DMS79 treated with DMSO at 0.1 percent for 48 hours (cell line): ENCODE data around the gene TEKT1.
"Not testable (repeated sequence)": the region's sequence is repeated elsewhere in the genome, so short reads cannot be mapped to it uniquely, and the experiment has no call there.

ENCODE experiments used
- DNase-seq: peaks from one replicate; lab custom pipeline; 2025; lab: John Stamatoyannopoulos, UW

TEKT1 gene

GRCh38 chr17:6815775-6816174 lies 15.8 kb downstream of the TEKT1 start:
- no peak for DNase-seq

GRCh38 chr17:6812295-6812694 lies 19.2 kb downstream of the TEKT1 start:
- DNase-seq: no peak

DNA sequence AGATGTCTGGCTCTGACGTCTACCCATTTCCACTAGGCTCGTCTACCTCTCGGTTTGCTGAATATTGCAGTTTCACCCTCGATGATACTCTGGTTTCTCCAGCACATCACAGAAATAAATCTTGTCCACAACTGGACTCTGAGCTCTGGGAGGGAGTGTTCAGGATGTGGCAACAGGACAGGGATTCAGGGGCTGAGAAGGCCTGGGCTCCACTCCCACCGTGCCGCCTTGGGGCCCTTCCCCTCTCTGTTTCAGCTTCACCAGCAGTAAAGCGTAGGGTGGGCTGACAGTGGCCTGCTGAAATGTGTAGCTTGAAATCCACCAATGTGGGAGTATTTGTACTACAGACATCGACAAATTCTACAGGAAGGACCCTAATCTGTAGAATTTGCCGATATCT lies 20.0 kb downstream of the TEKT1 start:
- DNase-seq: no peak

GRCh38 chr17:6800422-6801027 lies 31.0 kb downstream of the TEKT1 start:
- no peak for DNase-seq

- DNase-seq: no peak
Observed at GRCh38 chr17:6799738-6800137, 31.8 kb downstream of the TEKT1 start.

DNA sequence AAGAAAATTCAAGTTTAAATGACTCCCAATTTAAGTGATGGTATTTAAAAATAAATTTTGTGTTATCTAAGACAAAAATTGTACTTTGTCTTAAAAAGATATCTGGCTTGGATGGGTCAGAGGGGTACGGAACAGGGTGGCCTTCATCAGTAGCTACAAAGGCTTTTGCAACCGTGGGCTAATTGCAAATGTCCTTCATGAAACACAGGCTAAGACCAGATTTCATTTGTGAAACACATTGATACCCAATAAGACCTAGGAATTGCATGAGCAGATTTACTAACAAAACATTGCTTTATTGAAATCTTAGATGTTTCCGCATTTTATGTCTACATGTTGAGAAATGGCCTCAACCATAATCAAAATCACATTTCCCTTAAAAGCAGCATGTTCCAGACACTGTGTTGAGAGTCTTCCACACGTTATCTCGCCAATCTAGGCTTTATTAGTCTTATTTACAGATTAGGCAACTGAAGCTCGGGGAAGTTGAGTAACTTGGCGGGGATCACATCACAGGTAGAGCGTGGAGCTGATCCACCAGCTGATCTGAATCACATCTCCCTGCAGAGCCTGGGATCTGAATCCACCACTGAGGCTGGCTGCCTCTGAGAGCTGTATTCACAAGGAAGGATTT lies 33.7 kb downstream of the TEKT1 start:
- no peak for DNase-seq

DNA sequence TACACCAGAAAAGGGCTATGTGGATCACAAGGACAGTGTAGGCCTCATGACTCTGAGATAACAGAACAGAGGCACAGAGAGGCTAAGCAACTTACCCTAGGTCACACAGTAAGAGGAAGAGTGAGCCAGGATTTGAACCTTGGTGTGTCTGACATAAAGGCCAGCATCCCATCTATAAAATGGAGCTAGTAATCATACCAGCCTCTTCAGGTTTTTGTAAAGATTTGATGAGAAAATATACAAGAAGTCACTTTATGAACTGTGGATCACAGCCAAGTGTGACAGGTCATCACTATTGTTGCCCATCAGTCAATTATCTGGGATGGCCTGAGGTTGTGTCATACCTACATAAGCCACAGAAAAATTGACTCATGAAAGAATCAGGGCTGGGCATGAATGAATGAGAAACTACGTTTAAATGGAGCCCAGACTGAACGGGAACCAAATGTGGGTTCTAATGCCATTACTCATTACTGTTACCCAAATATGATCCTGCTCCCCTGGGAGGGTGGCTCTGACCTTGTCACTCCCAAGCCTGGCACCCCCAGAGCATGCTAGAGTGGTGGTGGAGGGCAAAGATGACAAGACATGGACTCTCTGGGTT lies 34.5 kb downstream of the TEKT1 start:
- no peak for DNase-seq

DNA sequence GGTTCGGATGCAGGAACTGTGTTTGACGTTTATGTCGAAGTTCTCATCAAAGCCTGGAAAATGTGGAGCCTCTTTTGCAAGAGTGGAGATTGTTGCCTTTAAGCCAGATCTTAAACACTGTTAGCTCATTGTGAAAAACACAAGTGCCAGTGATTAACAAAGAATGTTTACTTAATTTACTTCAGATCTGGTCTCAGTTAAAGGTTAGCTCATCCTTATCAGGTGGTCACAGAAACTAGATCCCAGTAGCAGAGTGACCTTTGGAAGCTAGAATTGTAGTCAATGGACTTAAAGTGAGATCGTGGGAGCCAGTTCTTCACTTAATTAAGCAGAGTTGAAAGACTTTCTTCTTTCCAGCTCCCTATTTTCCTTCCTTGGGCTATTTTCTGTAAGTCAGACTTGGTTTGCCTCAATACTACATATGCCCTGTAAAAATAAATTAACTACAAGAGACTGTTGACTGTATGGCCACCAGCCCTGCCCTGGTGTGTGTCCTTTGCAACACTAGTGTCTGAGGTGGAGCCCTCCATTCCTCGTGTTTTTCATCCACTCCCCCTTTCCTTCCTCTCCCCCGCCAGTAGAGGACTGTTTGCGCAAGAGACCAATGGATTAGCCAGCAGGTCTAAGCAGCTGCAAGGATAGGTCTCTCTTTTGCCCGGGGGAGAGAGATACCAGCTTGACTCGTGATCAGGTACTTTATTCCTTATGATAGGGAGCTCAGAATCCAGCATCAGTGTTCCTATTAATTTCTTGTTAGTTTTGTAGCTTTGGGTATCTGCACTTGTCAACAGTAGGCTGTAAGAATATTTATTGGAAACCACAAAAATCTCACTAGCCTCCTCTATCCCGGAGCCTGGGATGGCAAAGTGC lies 35.3 kb downstream of the TEKT1 start:
- DNase-seq: no peak

- no peak for DNase-seq
Observed at GRCh38 chr17:6793748-6794493, 37.6 kb downstream of the TEKT1 start.

DNA sequence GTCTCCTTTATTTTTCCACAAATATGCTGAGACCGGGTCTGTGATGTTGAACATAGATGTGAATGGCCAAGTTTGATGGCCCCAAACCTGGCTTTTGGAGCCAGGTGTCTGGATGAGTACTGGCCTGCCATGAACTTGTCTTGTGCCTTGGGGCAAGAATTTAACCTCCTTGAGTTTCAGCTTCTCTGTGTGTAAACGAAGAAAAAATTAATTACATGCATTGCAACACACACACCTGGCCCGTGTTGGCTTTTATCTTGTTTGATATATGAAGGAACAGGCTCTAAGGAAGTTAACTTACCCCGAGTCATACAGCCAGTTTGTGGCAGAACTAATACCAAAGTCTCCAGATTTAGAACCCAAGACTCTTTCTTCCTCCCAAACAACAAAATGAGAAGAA lies 42.4 kb downstream of the TEKT1 start:
- DNase-seq: no peak

- no peak for DNase-seq
Observed at GRCh38 chr17:6787081-6787693, 44.3 kb downstream of the TEKT1 start.

DNA sequence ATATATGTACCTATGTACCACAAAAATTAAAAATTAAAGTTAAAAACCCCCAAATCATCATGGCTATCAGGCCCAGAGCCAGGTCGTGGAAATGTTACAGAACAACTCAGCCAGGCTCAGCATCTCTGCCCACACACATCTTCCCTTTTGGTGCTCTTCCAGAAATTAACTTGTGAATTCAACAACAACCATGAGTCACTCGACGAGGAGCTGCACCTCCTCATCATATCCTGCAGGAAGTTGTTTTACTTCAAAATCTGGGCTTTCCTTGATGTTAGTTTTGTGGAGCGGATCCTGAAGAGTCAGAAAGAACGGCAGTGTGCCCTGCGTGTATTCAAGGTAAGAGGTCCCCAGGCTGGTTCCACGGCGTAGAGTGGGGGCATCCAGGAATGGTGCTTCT lies 44.9 kb downstream of the TEKT1 start:
- no peak for DNase-seq

- DNase-seq: no peak
Observed at GRCh38 chr17:6782244-6782643, 49.3 kb downstream of the TEKT1 start.

DNA sequence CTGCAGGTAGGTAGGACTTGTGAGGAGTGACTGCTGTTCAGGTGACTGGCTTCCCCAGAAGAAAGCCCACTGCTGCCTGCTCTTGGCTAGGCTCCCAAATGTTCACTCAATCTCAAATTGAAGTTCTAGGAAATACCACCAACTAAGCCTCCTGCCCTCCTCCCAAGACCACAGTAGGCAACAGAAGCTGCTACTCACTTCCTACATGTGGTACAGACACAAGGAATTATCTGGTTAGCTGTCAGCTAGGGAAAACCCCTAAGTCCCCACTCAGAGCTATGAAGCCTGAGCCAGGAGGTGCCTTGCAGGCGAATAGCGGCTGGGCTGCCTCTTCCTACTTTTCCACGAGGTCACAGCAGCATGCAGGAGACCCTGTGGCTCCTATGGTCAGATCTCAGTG lies 50.6 kb downstream of the TEKT1 start:
- no peak for DNase-seq

- DNase-seq: no peak
Observed at GRCh38 chr17:6780001-6780400, 51.5 kb downstream of the TEKT1 start.

DNA sequence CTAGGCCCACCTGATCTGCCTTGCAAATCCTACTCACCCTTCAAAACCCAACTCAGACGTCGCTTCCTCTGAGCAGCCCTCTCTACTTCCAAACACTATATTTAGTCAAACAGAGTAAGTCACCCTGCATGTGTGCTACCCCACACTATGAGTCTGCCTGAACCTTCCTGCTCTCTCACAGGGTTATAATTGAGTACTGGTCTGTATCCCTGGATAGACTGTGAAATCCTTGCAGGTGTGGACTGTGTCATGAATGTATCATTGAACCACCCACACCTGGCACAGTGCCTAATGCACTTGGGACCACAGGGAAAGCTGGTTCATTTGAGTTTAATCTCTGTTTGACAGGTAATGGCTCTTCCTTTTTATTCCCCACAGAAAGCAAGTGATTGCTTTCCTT lies 52.1 kb downstream of the TEKT1 start:
- no peak for DNase-seq

DNA sequence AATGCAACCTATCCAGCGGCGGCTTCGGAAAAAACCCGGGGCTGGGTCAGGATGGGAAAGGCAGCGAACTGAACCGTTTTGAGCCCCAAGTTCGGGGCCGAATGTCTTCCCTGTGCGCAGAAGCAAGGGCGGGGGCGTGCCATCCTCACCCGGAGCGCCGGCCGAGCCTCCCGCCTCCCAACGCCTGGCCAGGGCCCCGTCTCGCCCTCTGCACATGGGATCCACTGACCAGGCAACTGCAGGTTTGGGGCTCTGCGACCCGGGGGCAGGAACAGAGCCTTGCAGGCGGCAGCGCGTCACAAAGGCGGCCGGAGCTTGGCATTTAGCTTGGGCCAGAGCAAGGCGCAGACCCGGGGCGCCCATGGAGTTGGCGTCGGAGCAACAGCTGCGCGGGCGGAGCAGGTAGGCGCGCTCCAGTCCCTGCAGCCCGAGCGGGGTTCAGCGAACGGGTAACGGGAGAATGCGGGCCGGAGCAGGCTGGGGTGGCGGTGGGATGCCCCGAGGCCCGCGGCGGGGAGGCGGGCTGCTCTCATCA lies 55.6 kb downstream of the TEKT1 start, which contains the start of gene FBXO39:
Gene FBXO39 (plus strand): TSS at position 345 of the 535 bp plus-strand sequence. CDS start 3,654 bp downstream, outside the sequence.
- no peak for DNase-seq

DNA sequence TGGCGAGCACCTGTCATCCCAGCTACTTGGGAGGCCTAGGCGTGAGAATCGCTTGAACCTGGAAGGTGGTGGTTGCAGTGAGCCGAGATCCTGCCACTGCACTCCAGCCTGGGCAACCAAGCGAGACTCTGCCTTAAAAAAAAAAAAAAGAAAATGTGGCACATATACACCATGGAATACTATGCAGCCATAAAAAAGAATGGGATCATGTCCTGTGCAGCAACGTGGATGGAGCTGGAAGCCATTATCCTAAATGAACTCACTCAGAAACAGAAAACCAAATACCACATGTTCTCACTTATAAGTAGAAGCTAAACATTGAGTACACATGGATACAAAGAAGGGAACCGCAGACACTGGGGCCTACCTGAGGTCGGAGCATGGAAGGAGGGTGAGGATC lies 56.6 kb downstream of the TEKT1 start:
- DNase-seq: not testable (repeated sequence)

DNA sequence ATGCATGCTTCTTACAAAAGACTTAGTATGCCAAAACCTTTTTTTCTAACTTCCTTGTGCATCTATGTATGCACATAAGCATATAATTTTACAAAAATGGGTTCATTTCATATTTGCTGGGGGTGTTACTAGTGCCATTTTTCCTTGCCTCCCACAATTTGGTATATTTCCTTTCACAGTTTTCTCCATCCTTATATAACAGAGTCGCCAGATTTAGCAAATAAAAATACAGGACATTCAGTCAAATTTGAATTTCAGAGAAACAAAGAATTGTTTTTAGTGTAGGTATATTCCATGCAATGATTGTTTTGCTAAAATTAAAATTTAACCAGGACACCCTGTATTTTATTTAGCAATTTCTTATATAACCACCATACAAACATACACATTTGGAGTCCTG lies 59.5 kb downstream of the TEKT1 start:
- DNase-seq: no peak

- no peak for DNase-seq
Observed at GRCh38 chr17:6768447-6768846, 63.1 kb downstream of the TEKT1 start.

GRCh38 chr17:6761779-6762178 lies 69.8 kb downstream of the TEKT1 start:
- no peak for DNase-seq
